Astrocyte of the spinal cord (primary cell): ENCODE results near the gene KDM4E.
A peak's percentile ranks its signal among the peaks of the same experiment; 100 is the strongest.

ENCODE experiments used
- DNase-seq: peaks from one replicate; pipeline ENCODE4 v3.0.0; 2011; ENCODE audit warnings: low read depth, low spot score
- H3K4me3 ChIP-seq: 2 replicates; pipeline ENCODE4 v1.5.1; 2011; ENCODE audit warnings: low read depth, mild to moderate bottlenecking, low read length, moderate library complexity
- CTCF ChIP-seq: IDR thresholded peaks from 2 replicates; pipeline ENCODE4 v1.5.1; 2012; ENCODE audit warnings: low read depth, mild to moderate bottlenecking, low read length, inconsistent platforms
- in situ Hi-C: cut with HindIII; loops from 2 replicates; pipeline ENCODE4 v1.10.0; 2017; ENCODE audit warnings: low sequenced_read_pairs

KDM4E gene

GRCh38 chr11:95070471-95070870, 45.4 kb downstream of the KDM4E start:
- no peak for TF ChIP-seq CTCF
- no peak for DNase-seq
- in situ Hi-C loops: no loop called here
- no peak overlapping the region for H3K4me3 ChIP-seq

GRCh38 chr11:95072948-95073347, 47.9 kb downstream of the KDM4E start:
- no peak overlapping the region for H3K4me3 ChIP-seq
- TF ChIP-seq CTCF: no peak
- DNase-seq: no peak
- in situ Hi-C loops: no loop called here

- DNase-seq: no peak
- H3K4me3 ChIP-seq: no peak overlapping the region
- no peak for TF ChIP-seq CTCF
- in situ Hi-C loops: no loop called here
These were observed 49.9 kb downstream of the KDM4E start for GRCh38 chr11:95074792-95075563.

- in situ Hi-C loops: no loop called here
- no peak overlapping the region for H3K4me3 ChIP-seq
- peak; percentile 91 for DNase-seq
- no peak for TF ChIP-seq CTCF
These were observed 51.4 kb downstream of the KDM4E start for GRCh38 chr11:95076416-95076815.

- no peak for TF ChIP-seq CTCF
- in situ Hi-C loops: no loop called here
- no peak for DNase-seq
These were observed 51.9 kb downstream of the KDM4E start for GRCh38 chr11:95076981-95077380.

More at GRCh38 chr11:95076981-95077380, 51.9 kb downstream of the KDM4E start:
- no peak overlapping the region for H3K4me3 ChIP-seq
